GM12891 (cell line): Measurements from ENCODE around the gene PRR35.

Experiments used
- DNase-seq: peaks from one replicate; pipeline ENCODE4 v3.0.0; 2011; ENCODE audit warnings: low spot score; ENCODE audit not compliant: insufficient read length
- FAIRE-seq: peaks from 2 replicates; lab custom pipeline; 2011; peaks lifted over from hg19 to GRCh38; lab: Jason Lieb, UNC
- PAX5 ChIP-seq: IDR thresholded peaks from 2 replicates; pipeline ENCODE4 v1.6.1; 2011; ENCODE audit warnings: low read length, moderate library complexity, mild to moderate bottlenecking; ENCODE audit not compliant: insufficient read depth, severe bottlenecking
- POLR2A ChIP-seq: IDR thresholded peaks from 2 replicates; pipeline ENCODE4 v1.6.1; 2011; ENCODE audit warnings: low read depth, low read length, control low read depth
- POLR2AphosphoS5 ChIP-seq: IDR thresholded peaks from 2 replicates; pipeline ENCODE4 v1.6.1; 2011; ENCODE audit warnings: low read depth, low read length, control low read depth
- POU2F2 ChIP-seq: IDR thresholded peaks from 2 replicates; pipeline ENCODE4 v1.6.1; 2011; ENCODE audit warnings: low read depth, mild to moderate bottlenecking, control low read depth, low read length, moderate library complexity
- SPI1 ChIP-seq: IDR thresholded peaks from 2 replicates; pipeline ENCODE4 v1.6.1; 2011; ENCODE audit warnings: low read depth, low read length, control low read depth
- TAF1 ChIP-seq: IDR thresholded peaks from 2 replicates; pipeline ENCODE4 v1.6.1; 2011; ENCODE audit warnings: low read depth, low read length, control low read depth

Gene PRR35

DNA sequence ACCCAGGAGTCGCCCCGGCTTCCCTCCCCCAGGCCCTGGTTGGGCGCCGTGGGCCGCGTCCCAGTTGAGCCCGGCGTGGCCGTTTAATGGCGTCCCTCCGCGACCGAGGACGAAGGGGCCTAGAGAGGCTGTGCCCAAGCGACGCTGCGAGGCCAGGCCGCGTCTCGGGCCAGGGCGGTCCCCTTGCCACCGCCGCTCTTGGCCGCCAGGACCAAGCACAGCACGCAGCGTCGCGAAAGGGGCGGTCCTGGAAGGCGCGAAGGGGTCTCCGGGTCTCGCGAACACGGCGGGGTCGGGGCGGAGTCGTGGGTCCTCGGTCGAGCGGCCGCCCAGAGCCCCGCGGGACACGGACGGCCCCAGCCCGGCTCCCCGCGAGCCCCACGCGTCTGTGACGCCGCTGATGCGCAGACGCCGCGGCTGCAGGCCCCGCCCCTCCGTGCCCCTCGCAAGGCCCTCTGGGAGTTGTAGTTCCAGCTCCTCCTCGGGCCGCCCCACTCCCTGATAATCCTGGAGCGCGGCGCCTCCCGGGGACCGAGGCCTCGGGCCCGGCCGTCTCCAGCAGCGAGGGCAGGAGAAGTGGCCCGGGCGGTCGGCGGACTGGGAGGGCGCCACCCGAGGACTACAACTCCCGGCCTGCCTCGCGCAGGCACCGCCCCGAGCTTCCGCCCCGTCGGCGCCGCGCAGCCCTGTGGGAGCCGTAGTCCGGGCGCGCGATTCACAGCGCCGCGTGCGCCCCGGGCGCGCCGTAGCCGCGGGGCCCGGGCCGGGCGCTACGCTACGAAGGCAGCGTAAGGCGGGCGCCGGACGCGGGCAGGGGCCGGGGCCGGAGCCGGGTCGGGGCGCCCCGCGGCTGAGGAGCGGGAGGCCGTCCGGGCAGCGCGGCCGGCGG, 32.9 kb upstream of the PRR35 start, which contains the start of gene CAPN15:
TSS of gene CAPN15 (plus strand) at position 698 of the 889 bp plus-strand sequence. CDS start 19,127 bp downstream, outside the sequence.
- DNase-seq, result peak; percentile 86
- no peak for TF ChIP-seq PAX5
- TF ChIP-seq POLR2AphosphoS5, result peak; percentile 52; the same call in 1 of the 2 replicates
- no peak for TF ChIP-seq POU2F2
- TF ChIP-seq POLR2A, result peak; percentile 17; the same call in 1 of the 2 replicates
- peak; percentile 94 for FAIRE-seq

DNA sequence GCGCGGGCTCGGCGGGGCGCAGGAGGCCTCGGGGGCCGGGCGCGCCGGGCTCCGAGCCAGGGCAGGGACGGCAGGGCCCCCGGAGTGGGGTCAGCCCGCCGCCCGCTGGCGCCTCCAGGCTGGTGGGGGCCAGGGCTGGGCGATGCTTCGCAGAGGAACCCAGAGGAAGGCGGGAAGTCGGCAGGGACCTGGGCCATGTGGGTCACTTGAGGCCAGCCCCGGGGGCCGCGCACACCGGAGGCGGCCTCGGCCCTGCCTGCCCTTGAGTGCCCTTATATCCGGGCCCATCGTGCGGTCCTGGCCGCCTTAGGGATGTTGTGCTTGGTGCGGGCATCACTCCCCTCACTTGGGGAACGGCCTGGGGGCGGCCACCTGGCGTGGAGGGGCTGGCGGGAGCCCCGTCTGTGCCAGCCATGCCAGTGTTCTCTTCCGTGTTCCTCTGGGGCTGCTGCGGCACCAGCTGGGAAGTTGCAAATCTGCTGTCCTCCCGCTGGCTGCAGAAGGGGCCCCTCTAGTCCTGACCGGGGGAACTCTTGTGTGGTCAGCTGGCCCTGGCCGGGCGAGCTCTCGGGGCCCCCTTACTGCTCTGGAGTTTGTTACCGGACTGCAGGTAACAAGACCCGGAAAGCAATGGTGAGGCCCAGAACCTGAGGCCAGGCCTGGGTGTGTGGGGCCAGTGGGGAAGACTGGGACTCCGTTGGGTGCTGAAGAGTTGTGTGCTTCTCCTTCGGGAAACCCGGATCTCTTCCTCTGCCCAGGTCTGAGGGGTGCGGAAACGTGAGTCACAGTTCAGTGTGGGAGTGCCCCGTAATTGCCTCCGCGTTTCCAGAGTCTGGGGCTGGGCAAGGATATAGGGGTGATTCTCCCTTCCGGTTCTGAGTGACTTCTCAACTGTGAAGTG, 31.8 kb upstream of the PRR35 start:
- DNase-seq (no peak), FAIRE-seq (no peak)
- no peak; the same call in 1 of the 2 replicates for TF ChIP-seq POLR2A
- TF ChIP-seq POU2F2, result no peak
- TF ChIP-seq POLR2AphosphoS5, result no peak
- no peak for TF ChIP-seq SPI1
- TF ChIP-seq PAX5, result no peak
- TF ChIP-seq TAF1, result no peak

DNA sequence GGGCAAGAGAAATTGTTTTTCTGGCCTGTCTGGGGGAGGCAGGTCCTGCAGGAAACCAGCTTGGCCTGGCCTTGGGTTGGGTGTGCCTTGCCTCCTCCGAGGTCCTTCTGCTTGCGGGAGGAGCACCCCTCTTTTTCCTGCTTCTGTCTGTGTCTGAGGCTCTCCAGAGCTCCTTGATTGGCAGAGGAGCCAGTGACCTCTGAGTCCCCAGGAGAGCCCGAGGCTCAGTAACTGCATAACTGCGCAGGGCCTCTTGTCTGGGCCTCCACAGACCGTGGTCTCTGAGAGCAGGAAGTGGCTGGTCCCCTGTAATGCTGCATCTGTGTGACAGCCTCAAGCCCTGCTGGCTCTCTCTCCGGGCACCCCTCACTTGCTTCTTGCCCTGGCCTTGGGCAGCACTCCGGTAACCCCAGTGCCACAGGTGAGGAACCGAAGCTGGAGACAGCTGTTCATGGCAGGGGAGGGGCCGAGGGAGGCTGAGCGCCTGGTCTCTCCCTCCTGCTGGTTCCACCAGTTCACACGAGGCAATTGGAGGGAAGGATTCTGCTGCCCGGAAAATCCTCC, 31.1 kb upstream of the PRR35 start:
- DNase-seq, result no peak
- TF ChIP-seq POLR2AphosphoS5 (no peak), SPI1 (peak; percentile 37)
- FAIRE-seq, result no peak

DNA sequence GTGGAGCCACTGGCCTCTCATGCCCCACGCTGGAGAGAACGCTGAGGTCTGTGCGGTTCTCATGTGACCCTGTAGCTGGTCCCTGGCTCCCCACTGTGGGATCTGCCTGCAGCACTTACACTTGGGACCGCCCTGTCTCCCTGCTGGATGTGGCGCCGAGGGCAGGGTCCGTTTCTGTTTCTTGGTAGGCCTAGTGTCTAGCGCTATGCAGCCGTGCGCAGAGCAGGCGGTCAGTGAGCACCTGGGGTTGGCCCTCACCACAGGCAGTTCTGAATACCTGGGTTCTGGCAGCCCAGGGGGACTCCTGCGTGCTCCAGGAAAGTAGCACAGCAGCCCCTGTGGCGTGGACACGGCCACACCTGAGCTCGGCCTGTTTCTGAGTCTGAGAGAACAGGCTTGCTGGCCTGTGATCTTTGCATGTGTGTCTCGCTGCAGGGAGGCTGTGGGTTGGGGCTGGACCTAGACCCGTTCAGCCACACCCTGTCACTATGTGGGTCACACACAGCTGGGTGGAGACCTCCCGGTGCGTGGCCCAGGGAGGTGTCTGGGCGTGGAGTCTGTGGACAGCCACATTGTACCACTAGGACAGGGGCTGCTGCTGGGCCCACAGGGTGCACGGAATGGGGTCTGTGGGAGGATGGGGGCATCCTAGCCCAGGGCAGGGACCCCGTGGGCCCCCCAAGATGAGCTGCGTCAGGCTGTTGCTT, 29.9 kb upstream of the PRR35 start:
- TF ChIP-seq POLR2AphosphoS5 (no peak), POLR2A (no peak), SPI1 (no peak), TAF1 (no peak), POU2F2 (no peak), PAX5 (no peak)
- DNase-seq (no peak), FAIRE-seq (no peak)

DNA sequence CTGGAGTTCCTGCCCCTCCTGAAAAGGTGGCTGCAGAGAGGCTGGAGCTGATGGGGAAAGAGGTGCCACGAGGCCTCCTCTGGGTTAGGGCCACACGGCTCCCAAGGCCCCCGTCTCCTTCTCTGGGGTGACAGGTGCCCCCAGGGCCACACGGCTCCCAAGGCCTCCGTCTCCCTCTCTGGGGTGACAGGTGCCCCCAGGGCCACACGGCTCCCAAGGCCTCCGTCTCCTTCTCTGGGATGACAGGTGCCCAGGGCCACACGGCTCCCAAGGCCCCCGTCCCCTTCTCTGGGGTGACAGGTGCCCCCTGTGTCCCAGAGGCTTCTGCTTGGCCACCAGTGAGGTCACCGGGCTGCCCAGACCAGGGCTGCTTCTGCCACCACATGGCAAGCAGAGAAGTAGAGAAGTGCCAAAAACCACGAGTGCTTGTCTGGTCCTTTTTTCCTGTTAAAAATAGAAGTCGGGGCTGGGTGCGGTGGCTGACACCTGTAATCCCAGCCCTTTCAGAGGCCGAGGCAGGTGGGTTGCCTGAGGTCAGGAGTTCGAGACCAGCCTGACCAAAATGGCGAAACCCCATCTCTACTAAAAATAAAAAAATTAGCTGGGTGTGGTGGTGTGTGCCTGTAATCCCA, 28.6 kb upstream of the PRR35 start:
- FAIRE-seq (no peak), DNase-seq (no peak)
- TF ChIP-seq TAF1 (no peak), PAX5 (no peak)

DNA sequence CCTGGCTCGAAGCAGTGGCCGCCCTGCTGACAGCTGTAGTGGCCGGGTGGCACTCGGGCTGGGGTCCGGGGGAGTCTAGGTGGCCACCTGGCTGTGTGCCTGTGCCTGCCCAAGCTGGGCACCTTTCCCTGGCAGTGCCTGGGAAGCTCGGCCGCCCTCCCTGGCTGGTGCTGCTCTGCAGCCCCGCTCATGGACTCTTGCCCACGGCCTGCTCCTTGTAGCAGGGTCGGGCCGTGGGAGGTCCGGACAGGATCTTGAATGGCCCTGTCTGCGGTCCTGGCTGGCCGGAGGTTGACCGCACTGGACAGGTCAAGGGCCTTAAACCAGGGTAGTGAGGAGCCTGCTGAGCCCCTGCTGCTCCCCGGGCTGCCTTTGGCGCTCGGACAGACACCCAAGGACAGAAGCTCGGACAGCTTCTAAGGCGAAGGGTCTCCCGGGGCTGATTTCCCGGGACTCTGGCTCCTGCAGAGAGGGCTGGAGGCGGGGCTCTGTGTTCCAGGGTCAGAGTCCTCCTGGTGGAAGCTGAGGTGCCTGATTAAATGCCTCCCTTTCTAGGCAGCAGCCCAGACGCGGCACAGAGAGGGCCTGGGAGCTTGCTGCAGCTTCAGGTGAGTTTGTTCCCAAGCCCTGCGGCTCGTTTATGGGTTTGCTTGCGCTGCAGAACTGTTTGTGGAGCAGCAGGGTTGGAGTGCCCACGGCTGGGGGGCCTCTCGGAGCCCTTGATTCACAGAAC, 26.6 kb upstream of the PRR35 start:
- DNase-seq, result no peak
- no peak for TF ChIP-seq TAF1
- TF ChIP-seq PAX5, result no peak
- TF ChIP-seq POU2F2, result no peak
- TF ChIP-seq POLR2AphosphoS5, result no peak
- TF ChIP-seq SPI1, result no peak
- no peak for TF ChIP-seq POLR2A
- FAIRE-seq, result no peak

DNA sequence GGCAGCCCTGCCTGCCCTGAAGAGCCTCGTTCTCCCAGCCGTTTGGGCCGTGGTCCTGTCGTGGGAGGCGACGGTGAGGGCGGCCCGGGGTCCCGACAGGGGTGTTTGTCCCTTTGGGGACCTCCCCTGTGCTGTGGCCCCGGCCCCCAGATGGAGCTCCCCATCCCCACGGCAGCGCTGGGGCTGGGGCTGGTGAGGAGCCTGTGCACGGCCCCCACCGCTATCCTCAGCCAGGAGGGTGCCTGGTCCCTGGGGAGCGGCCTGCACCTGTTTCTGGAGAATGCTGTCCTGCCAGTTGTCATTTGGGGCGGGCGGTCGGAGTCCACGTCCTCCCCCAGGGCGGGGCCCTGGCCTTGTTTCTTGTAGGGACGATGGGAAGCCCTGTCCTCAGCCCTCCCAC, 26.1 kb upstream of the PRR35 start:
- TF ChIP-seq PAX5 (no peak), POU2F2 (no peak), POLR2A (no peak), POLR2AphosphoS5 (no peak), TAF1 (no peak), SPI1 (no peak)
- DNase-seq (no peak), FAIRE-seq (no peak)

DNA sequence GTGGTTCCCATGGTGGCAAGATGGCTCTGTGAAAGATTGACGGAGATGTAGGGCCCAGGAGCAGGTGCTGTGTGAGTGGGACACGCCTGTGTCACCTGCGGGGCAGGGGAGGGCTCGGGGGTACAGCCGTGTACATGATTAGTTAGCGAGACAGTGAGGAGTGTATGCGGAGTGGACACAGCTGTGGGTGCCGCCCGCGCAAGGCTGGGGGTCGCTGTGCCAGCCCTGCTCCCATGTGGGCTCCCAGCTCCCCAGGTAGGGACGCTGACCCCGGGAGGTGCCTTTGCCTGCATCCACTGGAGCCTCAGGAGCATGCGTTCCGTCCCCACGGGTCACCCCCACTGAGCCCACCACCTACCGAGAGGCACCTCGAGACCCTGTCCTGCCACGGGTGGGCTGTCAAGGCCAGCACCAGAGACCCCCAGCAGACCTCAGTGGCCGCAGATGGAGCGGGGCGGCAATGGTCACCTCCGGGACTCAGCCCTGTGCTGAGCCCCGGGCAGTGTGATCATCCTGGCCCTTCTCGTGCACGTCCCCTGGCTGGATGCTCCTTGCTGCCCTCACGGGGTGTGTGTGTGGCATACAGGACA, 25.2 kb upstream of the PRR35 start:
- DNase-seq (no peak), FAIRE-seq (no peak)
- TF ChIP-seq POLR2AphosphoS5, result no peak
- no peak for TF ChIP-seq POLR2A
- no peak for TF ChIP-seq TAF1
- TF ChIP-seq SPI1, result no peak
- TF ChIP-seq POU2F2, result no peak
- no peak for TF ChIP-seq PAX5
